ENCODE results near the gene TBC1D4.

TBC1D4 gene

GRCh38 chr13:75417012-75417384 is 65.0 kb downstream of the TBC1D4 start:
- DNase-seq = no peak

GRCh38 chr13:75416327-75417011 is 65.5 kb downstream of the TBC1D4 start:
- no peak for DNase-seq

- no peak for DNase-seq
Measured at GRCh38 chr13:75415694-75416093, 66.3 kb downstream of the TBC1D4 start.

GRCh38 chr13:75415171-75415570 is 66.8 kb downstream of the TBC1D4 start:
- DNase-seq = no peak

GRCh38 chr13:75414036-75414827 is 67.7 kb downstream of the TBC1D4 start:
- no peak for DNase-seq

- no peak for DNase-seq
Measured at GRCh38 chr13:75411924-75412537, 69.9 kb downstream of the TBC1D4 start.

GRCh38 chr13:75410207-75410606 is 71.8 kb downstream of the TBC1D4 start:
- DNase-seq = no peak

- DNase-seq = no peak
Measured at GRCh38 chr13:75407998-75408397, 74.0 kb downstream of the TBC1D4 start.

GRCh38 chr13:75407473-75407872 is 74.5 kb downstream of the TBC1D4 start:
- DNase-seq = no peak

GRCh38 chr13:75405976-75406703 is 75.8 kb downstream of the TBC1D4 start:
- DNase-seq = no peak

GRCh38 chr13:75404726-75405125 is 77.2 kb downstream of the TBC1D4 start:
- no peak for DNase-seq

- no peak for DNase-seq
Measured at GRCh38 chr13:75402787-75403186, 79.2 kb downstream of the TBC1D4 start.

GRCh38 chr13:75400775-75401174 is 81.2 kb downstream of the TBC1D4 start:
- DNase-seq = no peak

- no peak for DNase-seq
Measured at GRCh38 chr13:75399879-75400217, 82.1 kb downstream of the TBC1D4 start.

- DNase-seq = no peak
Measured at GRCh38 chr13:75399168-75399878, 82.6 kb downstream of the TBC1D4 start.

GRCh38 chr13:75398072-75398471 is 83.9 kb downstream of the TBC1D4 start:
- no peak for DNase-seq

- no peak for DNase-seq
Measured at GRCh38 chr13:75395901-75396300, 86.1 kb downstream of the TBC1D4 start.

- no peak for DNase-seq
Measured at GRCh38 chr13:75395066-75395465, 86.9 kb downstream of the TBC1D4 start.

GRCh38 chr13:75393839-75394520 is 88.0 kb downstream of the TBC1D4 start:
- no peak for DNase-seq

GRCh38 chr13:75391432-75392100 is 90.4 kb downstream of the TBC1D4 start:
- DNase-seq = no peak

GRCh38 chr13:75390229-75390628 is 91.7 kb downstream of the TBC1D4 start:
- no peak for DNase-seq

GRCh38 chr13:75385708-75386083 is 96.3 kb downstream of the TBC1D4 start:
- DNase-seq = no peak

All from cerebellar nuclear complex (tissue), 1 donor.